CD4-positive, alpha-beta memory T cell (primary cell): ENCODE measurements around the gene CBFB. TPM values are rescaled to one million over a fixed set of nuclear protein-coding genes. Genes with fewer than 3 reads are reported as not detected.

Experiments used
- CTCF ChIA-PET: fragments of 350-600 bp; sonication (Branson Sonifier 250); formaldehyde crosslinking; loops from one replicate; lab custom pipeline; 2021; ENCODE audit warnings: inconsistent platforms; ENCODE audit not compliant: partially characterized antibody; lab: Charles Lee
- POLR2A ChIA-PET: fragments of 350-600 bp; sonication (Branson Sonifier 250); formaldehyde crosslinking; loops from one replicate; lab custom pipeline; 2021; ENCODE audit not compliant: partially characterized antibody; lab: Charles Lee
- DNase-seq, 5 donors: peaks; one replicate each; pipeline versions ENCODE4 v3.0.0 to v3.0.0-alpha.2; 2020 to 2022; ENCODE audit warnings: mixed read lengths in 1 of 5
- H3K27ac ChIP-seq: one replicate; pipeline ENCODE4 v1.7.0; 2013; ENCODE audit warnings: low read depth, low read length
- H3K27me3 ChIP-seq: 2 replicates; pipeline ENCODE4 v1.7.0; 2013; ENCODE audit warnings: mild to moderate bottlenecking, low read length, moderate library complexity; ENCODE audit not compliant: insufficient read depth
- H3K36me3 ChIP-seq: 2 replicates; pipeline ENCODE4 v1.7.0; 2013; ENCODE audit warnings: mild to moderate bottlenecking, low read length, moderate library complexity; ENCODE audit not compliant: insufficient read depth
- H3K4me1 ChIP-seq: 2 replicates; pipeline ENCODE4 v1.7.0; 2013; ENCODE audit warnings: mild to moderate bottlenecking, low read length, moderate library complexity; ENCODE audit not compliant: insufficient read depth
- H3K4me3 ChIP-seq, 2 donors: one replicate each; pipeline ENCODE4 v1.7.0; 2013; ENCODE audit warnings: low read length in 2 of 2, mild to moderate bottlenecking in 1 of 2
- H3K9me3 ChIP-seq, 2 donors: one replicate each; pipeline ENCODE4 v1.7.0; 2013; ENCODE audit warnings: low read length in 2 of 2, control low read depth in 1 of 2; ENCODE audit not compliant: control insufficient read depth in 1 of 2
- H3K27ac Mint-ChIP-seq, 7 donors: one replicate each; pipeline ENCODE4 v1.8.0; 2020 to 2021; ENCODE audit warnings: mixed read lengths in 7 of 7, mild to moderate bottlenecking in 6 of 7, inconsistent platforms in 3 of 7, moderate library complexity in 3 of 7
- H3K27me3 Mint-ChIP-seq, 2 donors: one replicate each; pipeline ENCODE4 v1.8.0; 2020 to 2021; ENCODE audit warnings: mixed read lengths in 2 of 2
- H3K36me3 Mint-ChIP-seq, 2 donors: one replicate each; pipeline ENCODE4 v1.8.0; 2020 to 2021; ENCODE audit warnings: mixed read lengths in 2 of 2, inconsistent platforms in 1 of 2, mild to moderate bottlenecking in 1 of 2
- H3K4me1 Mint-ChIP-seq, 4 donors: one replicate each; pipeline ENCODE4 v1.8.0; 2020 to 2021; ENCODE audit warnings: mixed read lengths in 4 of 4, mild to moderate bottlenecking in 1 of 4
- H3K4me3 Mint-ChIP-seq, 8 donors: one replicate each; pipeline ENCODE4 v1.8.0; 2020 to 2021; ENCODE audit warnings: mixed read lengths in 8 of 8, mild to moderate bottlenecking in 7 of 8, moderate library complexity in 6 of 8, inconsistent platforms in 3 of 8
- H3K9me3 Mint-ChIP-seq, 8 donors: one replicate each; pipeline ENCODE4 v1.8.0; 2020 to 2021; ENCODE audit warnings: mixed read lengths in 8 of 8, mild to moderate bottlenecking in 5 of 8, inconsistent platforms in 3 of 8, moderate library complexity in 1 of 8
- intact Hi-C: fragments of 100-400 bp; cut with micrococcal nuclease; formaldehyde crosslinking; loops from one replicate; pipeline ENCODE4 v1.15.1; 2023
- polyA plus RNA-seq, 2 donors: library from polyadenylated mRNA; unstranded; fragments of 300-500 nt; fragmentation: Illumina TruSeq; gene quantifications; one replicate each; pipeline ENCODE4 v1.2.3, GENCODE V29; 2021
- total RNA-seq, 2 experiments: library from RNA; stranded (reverse); gene quantifications; one replicate each; pipeline ENCODE4 v1.2.3, GENCODE V29; 2021

CBFB gene
- total and polyA plus RNA-seq, 4 experiments from 2014 or later: 102 to 112 (median 110) TPM

DNA sequence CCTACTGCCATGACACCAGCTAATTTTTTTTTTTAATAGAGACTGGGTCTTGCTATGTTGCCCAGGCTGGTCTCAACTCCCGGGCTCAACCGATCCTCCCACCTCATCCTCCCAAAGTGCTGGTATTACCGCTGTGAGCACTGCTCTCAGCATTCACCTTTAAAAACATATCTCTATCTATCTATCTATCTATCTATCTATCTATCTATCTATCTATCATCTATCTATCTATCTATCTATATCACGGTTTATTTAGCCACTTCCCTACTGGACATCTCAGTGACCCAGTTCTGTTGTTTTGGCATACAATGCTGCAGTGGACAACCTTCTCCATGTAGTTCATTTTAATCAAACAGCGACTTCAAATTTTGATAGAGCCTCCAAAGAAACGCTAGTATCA is 79.5 kb downstream of the CBFB start:
- Histone ChIP-seq H3K36me3 (no peaks in the 10 kb centered on the region), H3K4me3 (no peak overlapping the region), H3K27ac (no peak overlapping the region), H3K4me1 (peaks cover 30% of the 10 kb centered on the region), H3K9me3 (no peaks in the 10 kb centered on the region), H3K27me3 (no peaks in the 10 kb centered on the region)
- peak overlapping the region in 2 of 7 donors; percentile 2 to 21 for H3K27ac Mint-ChIP-seq
- no peaks in the 10 kb centered on the region for H3K27me3 Mint-ChIP-seq
- H3K36me3 Mint-ChIP-seq: peaks cover 0 to 8% of the 10 kb centered on the region in 2 donors
- ChIA-PET POLR2A (interaction anchor here (1.4 to 2.9 kb wide), 3 partner anchors 46 to 79 kb away, joined by 6 to 14 read pairs (median 12); partner anchors contain the start of genes CBFB, FBXL8 and TRADD), CTCF (interaction anchor here (0.5 to 1.5 kb wide), 2 partner anchors 15 to 46 kb away, joined by 4 to 6 read pairs; no protein-coding TSS in a partner anchor)
- H3K4me3 Mint-ChIP-seq: peak overlapping the region in 2 of 8 donors; percentile 9 to 59
- H3K4me1 Mint-ChIP-seq: peaks cover 18 to 36% (median 29%) of the 10 kb centered on the region in 4 donors
- peaks cover 0 to 3% (median 0%) of the 10 kb centered on the region in 8 donors for H3K9me3 Mint-ChIP-seq
- intact Hi-C loops: loop anchor here (2.0 kb wide), 3 partner anchors 42 to 74 kb away; partner anchors contain the start of genes B3GNT9, FBXL8, MATCAP1 and TRADD
- DNase-seq: no peak

DNA sequence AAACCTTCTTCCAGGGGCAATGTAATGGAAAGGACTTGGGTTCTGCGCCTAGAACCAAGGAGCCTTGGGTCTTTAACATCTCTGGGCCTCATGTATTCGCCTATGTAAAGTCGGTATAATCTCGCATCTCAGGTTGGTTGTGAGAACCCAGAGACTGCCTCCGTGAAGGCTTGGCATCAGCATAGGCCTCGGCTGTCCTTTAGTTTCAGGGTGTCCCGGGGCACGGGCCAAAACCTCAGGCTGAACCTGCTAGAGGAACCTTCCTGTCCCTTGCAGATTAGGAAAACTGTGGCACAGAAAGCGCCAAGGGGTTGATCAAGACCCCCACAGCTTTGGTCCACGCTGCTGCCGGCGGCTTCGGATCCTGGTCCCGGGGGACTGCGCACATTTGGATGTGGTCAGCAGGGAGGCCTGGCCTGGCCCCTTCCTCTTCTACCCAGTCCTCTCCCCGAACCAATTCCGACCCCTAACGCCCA is 80.0 kb downstream of the CBFB start:
- peaks cover 30% of the 10 kb centered on the region for H3K4me1 ChIP-seq
- H3K4me3 ChIP-seq: peak overlapping the region; percentile 81 to 96
- no peaks in the 10 kb centered on the region for H3K36me3 ChIP-seq
- H3K27me3 ChIP-seq: no peaks in the 10 kb centered on the region
- no peaks in the 10 kb centered on the region for H3K27me3 Mint-ChIP-seq
- DNase-seq: no peak
- peaks cover 0 to 3% (median 0%) of the 10 kb centered on the region in 8 donors for H3K9me3 Mint-ChIP-seq
- peak overlapping the region; percentile 36 for H3K27ac ChIP-seq
- peaks cover 18 to 36% (median 29%) of the 10 kb centered on the region in 4 donors for H3K4me1 Mint-ChIP-seq
- peaks cover 0 to 8% of the 10 kb centered on the region in 2 donors for H3K36me3 Mint-ChIP-seq
- peak overlapping the region in 5 of 7 donors; percentile 84 to 95 (median 88) for H3K27ac Mint-ChIP-seq
- intact Hi-C loops: loop anchor here (1.0 to 2.0 kb wide), 4 partner anchors 42 to 80 kb away; partner anchors contain the start of genes B3GNT9, CBFB, FBXL8 and MATCAP1
- ChIA-PET CTCF (interaction anchor here (0.5 to 1.6 kb wide), 3 partner anchors 8 to 42 kb away, joined by 4 to 9 read pairs (median 4); partner anchors contain the start of gene B3GNT9), POLR2A (interaction anchor here (1.4 to 2.9 kb wide), 5 partner anchors 43 to 80 kb away, joined by 6 to 14 read pairs (median 6); partner anchors contain the start of genes B3GNT9, CBFB, FBXL8 and TRADD)
- H3K9me3 ChIP-seq: no peaks in the 10 kb centered on the region
- peak overlapping the region; percentile 92 to 97 (median 94) for H3K4me3 Mint-ChIP-seq

DNA sequence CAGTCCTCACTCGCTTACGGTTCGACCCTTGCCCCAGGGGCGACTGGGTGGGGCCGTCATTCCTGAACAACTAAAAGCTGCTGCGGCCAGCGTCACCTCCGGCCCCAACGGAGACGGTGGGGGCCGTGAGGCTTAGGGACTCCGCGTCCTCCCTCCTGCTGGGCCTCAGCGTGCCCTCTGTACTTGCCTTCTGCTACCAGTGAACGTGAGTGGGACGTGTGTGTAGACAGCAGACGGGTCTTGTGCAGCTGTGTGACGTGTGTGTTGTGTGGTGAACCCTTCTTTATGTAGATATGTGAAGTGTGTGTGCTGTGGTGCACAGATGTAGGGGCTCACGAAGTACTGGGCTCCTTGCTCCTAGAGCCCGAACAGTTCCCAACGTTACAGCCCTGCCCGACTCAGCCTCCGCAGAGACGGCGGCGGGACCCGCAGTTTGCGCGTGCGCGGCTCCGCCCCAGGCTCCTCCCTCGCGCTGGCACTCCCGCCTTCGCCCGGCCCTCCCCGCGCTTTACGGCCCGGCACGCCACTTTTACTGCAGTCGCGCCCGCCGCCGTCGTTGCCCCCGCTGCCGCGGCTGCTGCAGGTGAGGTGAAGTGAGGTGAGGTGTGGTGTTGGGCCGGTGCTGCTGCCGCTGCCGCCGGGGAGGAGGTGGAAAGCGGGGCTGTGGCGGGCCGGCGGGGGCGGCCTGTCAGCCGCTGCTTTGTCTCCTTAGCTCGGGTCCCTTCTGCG is 80.6 kb downstream of the CBFB start, which contains the start of gene PHAF1:
Gene PHAF1 (plus strand): TSS at position 535 of the 729 bp plus-strand sequence. CDS start 235 bp downstream, outside the sequence.
- Histone ChIP-seq H3K27me3 (no peaks in the 10 kb centered on the region), H3K27ac (peak within 1 kb of the TSS; percentile 66), H3K4me1 (peaks cover 30% of the 10 kb centered on the region), H3K4me3 (peak within 1 kb of the TSS; percentile 85 to 96), H3K9me3 (no peaks in the 10 kb centered on the region), H3K36me3 (no peaks in the 10 kb centered on the region)
- Mint-ChIP-seq H3K4me3 (peak within 1 kb of the TSS; percentile 92 to 97 (median 94)), H3K9me3 (peaks cover 0 to 3% (median 0%) of the 10 kb centered on the region in 8 donors), H3K4me1 (peaks cover 21 to 41% (median 30%) of the 10 kb centered on the region in 4 donors), H3K36me3 (peaks cover 0 to 10% of the 10 kb centered on the region in 2 donors), H3K27me3 (no peaks in the 10 kb centered on the region), H3K27ac (peak within 1 kb of the TSS; percentile 84 to 95 (median 91))
- peak; percentile 93 to 98 (median 96) for DNase-seq
- ChIA-PET POLR2A (interaction anchor here (1.0 to 2.9 kb wide), 7 partner anchors 42 to 155 kb away, joined by 3 to 14 read pairs (median 6); partner anchors contain the start of genes B3GNT9, CBFB, FBXL8 and TRADD), CTCF (interaction anchor here (1.0 to 1.6 kb wide), 4 partner anchors 8 to 91 kb away, joined by 3 to 9 read pairs (median 6); partner anchors contain the start of gene B3GNT9)
- intact Hi-C loops: loop anchor here (1.0 to 2.0 kb wide), 4 partner anchors 41 to 80 kb away; partner anchors contain the start of genes B3GNT9, CBFB, FBXL8 and MATCAP1

- CTCF ChIA-PET: interaction anchor here (0.9 to 1.9 kb wide), 4 partner anchors 11 to 73 kb away, joined by 3 to 8 read pairs (median 5); no protein-coding TSS in a partner anchor
- intact Hi-C loops: no loop called here
- Mint-ChIP-seq H3K4me1 (peaks cover 31 to 53% (median 41%) of the 10 kb centered on the region in 4 donors), H3K27me3 (no peaks in the 10 kb centered on the region), H3K27ac (peak overlapping the region in 3 of 7 donors; percentile 22 to 84 (median 78)), H3K36me3 (peaks cover 3 to 18% of the 10 kb centered on the region in 2 donors), H3K4me3 (peak overlapping the region in 4 of 8 donors; percentile 17 to 97 (median 66)), H3K9me3 (peaks cover 0 to 3% (median 0%) of the 10 kb centered on the region in 8 donors)
- no peak overlapping the region for H3K27ac ChIP-seq
- POLR2A ChIA-PET: interaction anchor here (1.4 kb wide), 1 partner anchor 84 kb away, joined by 6 read pairs; no protein-coding TSS in a partner anchor
- H3K4me3 ChIP-seq: no peak overlapping the region
- no peaks in the 10 kb centered on the region for H3K27me3 ChIP-seq
- DNase-seq: no peak
- no peaks in the 10 kb centered on the region for H3K36me3 ChIP-seq
- no peaks in the 10 kb centered on the region for H3K9me3 ChIP-seq
- H3K4me1 ChIP-seq: peaks cover 30% of the 10 kb centered on the region
Measured at GRCh38 chr16:67111951-67112444, 83.0 kb downstream of the CBFB start.

GRCh38 chr16:67112591-67113399 is 83.8 kb downstream of the CBFB start:
- Histone ChIP-seq H3K4me3 (no peak overlapping the region), H3K9me3 (no peaks in the 10 kb centered on the region), H3K36me3 (no peaks in the 10 kb centered on the region), H3K27me3 (no peaks in the 10 kb centered on the region), H3K27ac (no peak overlapping the region), H3K4me1 (peaks cover 30% of the 10 kb centered on the region)
- Mint-ChIP-seq H3K27ac (peak overlapping the region in 1 of 7 donors; percentile 27), H3K4me3 (peak overlapping the region in 1 of 8 donors; percentile 15), H3K27me3 (no peaks in the 10 kb centered on the region), H3K36me3 (peaks cover 3 to 18% of the 10 kb centered on the region in 2 donors), H3K4me1 (peaks cover 31 to 53% (median 41%) of the 10 kb centered on the region in 4 donors), H3K9me3 (peaks cover 0 to 3% (median 0%) of the 10 kb centered on the region in 8 donors)
- ChIA-PET POLR2A (interaction anchor here (0.7 kb wide), 1 partner anchor 85 kb away, joined by 3 read pairs; no protein-coding TSS in a partner anchor), CTCF (interaction anchor here (0.7 to 1.9 kb wide), 4 partner anchors 12 to 63 kb away, joined by 3 to 8 read pairs (median 5); no protein-coding TSS in a partner anchor)
- intact Hi-C loops: no loop called here
- no peak for DNase-seq

DNA sequence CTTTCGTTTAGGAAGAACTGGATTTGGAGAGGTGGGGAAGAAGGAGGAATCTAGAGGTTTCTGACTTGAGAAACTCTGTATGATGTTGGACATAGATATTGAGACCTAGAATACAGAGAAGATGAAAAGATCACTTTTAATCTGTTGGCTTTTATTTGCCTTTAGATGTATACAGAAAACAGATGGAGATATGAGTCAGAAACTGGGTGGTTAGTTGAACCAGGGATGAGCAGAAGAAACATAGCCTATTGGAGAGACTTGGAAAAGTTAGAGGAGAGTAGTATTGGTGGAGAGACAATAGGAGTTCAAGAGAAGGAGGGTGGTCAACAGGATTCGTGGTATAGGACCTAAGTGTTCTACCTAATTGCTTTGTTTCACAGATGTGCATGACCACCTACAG is 85.8 kb downstream of the CBFB start:
- Histone ChIP-seq H3K4me3 (no peak overlapping the region), H3K27me3 (no peaks in the 10 kb centered on the region), H3K4me1 (peaks cover 22% of the 10 kb centered on the region), H3K27ac (no peak overlapping the region), H3K36me3 (peaks cover 1% of the 10 kb centered on the region), H3K9me3 (no peaks in the 10 kb centered on the region)
- H3K4me3 Mint-ChIP-seq: no peak overlapping the region
- ChIA-PET CTCF (interaction anchor here (1.1 to 1.2 kb wide), 2 partner anchors 11 to 39 kb away, joined by 3 to 4 read pairs; no protein-coding TSS in a partner anchor), POLR2A (interaction anchor here (1.6 kb wide), 1 partner anchor 40 kb away, joined by 5 read pairs; no protein-coding TSS in a partner anchor)
- intact Hi-C loops: no loop called here
- H3K36me3 Mint-ChIP-seq: peaks cover 3 to 20% of the 10 kb centered on the region in 2 donors
- H3K27me3 Mint-ChIP-seq: no peaks in the 10 kb centered on the region
- no peak for DNase-seq
- H3K27ac Mint-ChIP-seq: peak overlapping the region in 4 of 7 donors; percentile 1 to 13 (median 8)
- peaks cover 0 to 2% (median 0%) of the 10 kb centered on the region in 8 donors for H3K9me3 Mint-ChIP-seq
- H3K4me1 Mint-ChIP-seq: peaks cover 28 to 55% (median 37%) of the 10 kb centered on the region in 4 donors
